ENCODE measurements around the gene CELF2.

DNA sequence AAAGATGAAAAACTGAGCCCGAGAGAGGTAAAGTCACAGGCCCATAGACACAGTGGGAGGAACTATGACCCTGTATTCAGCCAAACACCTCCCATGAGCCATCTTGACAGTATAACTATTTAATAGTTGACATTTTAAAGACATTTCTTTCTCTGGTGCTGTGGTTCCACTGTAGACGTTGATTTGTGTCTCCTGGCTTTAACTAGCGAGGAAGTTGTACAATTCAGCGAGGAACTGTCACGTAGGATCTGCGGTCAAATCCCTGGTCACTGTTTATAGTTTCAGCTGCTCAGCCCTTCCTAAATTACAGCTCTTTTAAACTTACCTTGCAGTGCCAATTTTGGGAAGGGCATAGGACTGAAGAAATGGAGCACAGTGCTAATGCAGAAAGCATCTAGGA, 7.1 kb upstream of the CELF2 start:
- no peak for TF ChIP-seq POLR2A (IDR thresholded peaks at IDR 0.05)
- no peak for TF ChIP-seq POLR2AphosphoS5 (IDR thresholded peaks at IDR 0.05)
- TF ChIP-seq CTCF (IDR thresholded peaks at IDR 0.05): no peak
- no peak for TF ChIP-seq EP300 (IDR thresholded peaks at IDR 0.05)

Measured in suprapubic skin (tissue), 4 donors.